Stimulated activated CD8-positive, alpha-beta memory T cell treated with anti-CD3 and anti-CD28 coated beads, Interleukin-4, amount 100 ng/mL, for 24 hours (primary cell): ENCODE data around the gene NFIL3.

Source experiments
- DNase-seq: peaks from one replicate; pipeline ENCODE4 v3.0.0-alpha.2; 2020; ENCODE audit warnings: low read depth

The NFIL3 gene

DNA sequence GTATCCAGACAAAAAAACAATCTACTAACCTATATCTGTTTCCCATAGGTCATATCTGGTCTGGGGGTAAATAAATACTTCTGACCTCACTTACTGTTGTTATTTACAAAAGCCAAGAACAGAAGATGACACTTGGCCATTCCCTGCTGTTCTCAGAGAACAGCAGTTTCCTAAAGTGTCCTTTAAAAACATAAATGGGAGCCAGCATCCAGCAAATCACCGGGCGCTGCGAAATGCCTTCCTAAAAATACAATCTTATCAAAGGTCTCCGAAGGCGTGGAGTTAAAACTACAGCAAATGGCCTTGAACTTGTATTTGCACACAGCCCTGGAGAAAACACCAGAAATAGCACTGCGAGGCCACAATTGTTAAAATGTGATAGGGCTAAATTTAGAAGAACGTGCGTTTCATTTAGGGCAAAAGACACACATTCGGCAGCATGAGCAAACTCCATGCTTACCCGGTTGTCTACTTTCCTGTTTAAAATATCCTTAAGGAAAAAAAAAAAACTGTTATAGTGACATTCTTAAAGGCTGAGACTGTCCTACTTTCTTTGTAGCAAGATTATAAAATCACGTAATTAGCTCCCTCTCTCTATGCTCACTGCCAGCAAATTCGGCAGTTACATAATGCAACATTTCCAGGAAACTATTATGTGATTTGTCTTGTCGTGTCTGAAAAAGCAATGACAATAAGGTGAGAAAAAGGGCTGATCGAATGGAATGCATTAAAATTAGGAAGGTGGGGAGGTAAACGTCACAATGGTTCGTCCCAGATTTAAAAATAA, 1.5 kb downstream of the NFIL3 start:
- DNase-seq, result no peak

DNA sequence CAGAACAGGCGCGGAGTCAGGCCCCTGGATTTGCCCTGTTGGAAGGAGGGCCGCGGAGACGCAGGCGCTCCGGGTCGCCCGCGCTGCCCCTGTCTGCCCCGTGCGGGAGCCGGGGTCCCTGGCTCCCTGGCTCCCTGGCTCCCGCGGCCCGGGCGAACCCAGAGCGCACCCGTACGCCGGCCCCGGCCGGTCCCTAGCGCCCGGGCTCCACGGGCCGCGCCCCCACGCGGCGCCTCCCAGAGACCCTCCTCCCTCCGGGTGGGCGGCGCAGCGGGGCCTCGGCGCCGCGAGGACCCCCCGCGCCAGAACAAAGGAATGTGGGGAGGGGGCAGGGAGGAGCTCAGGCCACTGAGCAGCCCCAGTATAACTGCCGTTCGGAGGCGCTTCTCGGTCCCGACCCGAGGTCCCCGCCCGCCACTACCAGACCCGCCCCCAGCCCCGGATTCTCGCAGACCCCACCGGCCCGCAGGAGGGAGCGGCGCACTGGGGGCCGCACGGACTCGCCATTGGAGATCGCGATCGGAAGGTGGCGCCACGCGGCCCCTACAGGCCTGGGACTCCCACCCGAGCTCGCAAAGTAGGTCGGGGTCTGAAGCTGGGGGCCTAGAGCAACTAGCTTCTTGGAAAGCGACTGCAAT, 2.4 kb downstream of the NFIL3 start:
- no peak for DNase-seq

DNA sequence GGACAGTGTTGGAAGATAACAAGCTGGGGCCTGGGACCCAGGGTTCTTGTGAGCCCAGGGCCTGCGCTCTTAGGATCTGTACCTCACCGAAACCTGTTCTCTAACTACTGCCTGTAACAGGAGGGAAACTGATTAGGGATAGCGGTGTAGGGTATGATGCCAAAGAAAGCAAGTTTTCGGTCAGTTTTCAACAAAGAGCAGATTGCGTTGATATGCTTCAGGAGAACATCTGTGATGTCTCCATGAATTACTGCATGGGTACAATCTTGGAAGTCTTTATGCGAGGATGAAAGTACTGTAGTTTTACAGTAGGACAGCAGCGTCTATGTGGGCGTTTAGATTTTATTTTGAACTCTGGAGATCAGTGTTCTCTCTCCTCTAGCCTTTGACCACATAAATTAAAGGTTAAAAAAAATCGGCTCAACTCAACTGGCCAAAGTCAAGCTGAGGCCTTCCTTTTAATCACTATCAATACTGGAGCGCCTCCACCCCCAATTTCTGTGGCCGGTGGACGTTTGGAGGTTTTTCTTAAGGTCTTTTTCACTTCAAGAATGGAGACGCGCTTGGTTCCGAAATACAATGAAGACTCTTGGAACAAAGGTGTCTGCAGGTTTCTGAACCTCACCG, 3.0 kb downstream of the NFIL3 start:
- DNase-seq, result no peak

DNA sequence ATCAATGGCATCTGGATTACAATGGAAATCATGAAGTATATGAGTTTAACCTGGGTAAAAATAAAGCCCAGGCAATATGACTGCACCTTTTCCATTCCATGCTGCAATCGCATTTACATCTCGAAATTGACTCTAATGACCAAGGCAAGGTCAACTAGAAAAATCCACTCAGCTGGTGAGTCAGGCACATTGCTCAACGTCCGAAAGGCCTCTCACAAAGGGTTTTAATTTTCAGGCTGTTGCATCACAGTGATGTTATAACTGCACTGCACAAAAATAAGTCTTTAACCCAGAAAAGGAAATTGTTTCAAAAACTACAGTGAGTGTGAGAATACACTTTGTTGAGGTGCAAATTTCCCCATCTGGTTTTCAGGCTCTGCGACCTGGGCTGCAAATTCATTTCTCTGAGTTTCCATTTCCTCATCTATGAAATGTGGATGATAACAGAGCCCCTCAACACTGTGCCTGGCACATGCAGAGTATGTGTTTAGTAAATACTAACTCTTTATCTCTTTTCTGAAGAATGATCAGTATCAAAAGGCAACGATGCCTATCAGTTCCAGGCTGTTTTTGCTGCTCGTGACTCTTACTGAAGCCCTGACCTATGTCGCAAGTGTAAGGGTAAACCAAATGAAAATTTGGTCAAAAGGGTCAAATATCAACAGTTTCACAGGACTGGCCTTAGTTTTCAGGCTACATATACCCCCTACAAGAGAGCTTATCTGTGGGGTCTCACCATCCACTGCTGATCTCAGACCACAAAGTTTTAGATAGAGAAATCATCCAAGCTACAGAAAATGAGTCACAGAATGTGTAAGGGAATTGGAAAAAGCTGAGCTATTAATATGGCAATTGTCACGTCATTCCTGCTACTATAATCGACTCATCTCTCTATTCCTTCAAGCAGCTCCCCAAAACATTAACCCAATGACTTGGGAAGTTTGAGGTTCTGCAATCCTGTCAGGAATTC, 4.1 kb downstream of the NFIL3 start:
- DNase-seq, result no peak

DNA sequence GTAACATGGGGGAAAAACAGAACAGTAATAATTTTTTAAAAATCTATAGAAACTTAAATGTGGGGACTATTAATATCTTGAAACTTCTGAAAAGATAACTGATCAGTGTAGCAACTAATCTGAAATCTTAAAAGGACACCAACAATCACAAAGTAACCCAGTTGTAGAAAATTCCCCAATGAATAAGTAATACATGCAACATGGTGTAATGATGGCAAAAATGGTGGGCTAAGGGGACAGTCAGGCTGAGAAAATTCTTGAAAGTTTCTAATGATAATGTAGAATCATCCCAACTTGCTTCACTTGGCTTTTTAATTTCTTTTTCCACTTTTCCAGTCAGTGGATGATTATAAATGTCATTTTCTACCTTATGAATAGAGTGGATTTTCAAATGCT, 5.4 kb downstream of the NFIL3 start:
- no peak for DNase-seq

DNA sequence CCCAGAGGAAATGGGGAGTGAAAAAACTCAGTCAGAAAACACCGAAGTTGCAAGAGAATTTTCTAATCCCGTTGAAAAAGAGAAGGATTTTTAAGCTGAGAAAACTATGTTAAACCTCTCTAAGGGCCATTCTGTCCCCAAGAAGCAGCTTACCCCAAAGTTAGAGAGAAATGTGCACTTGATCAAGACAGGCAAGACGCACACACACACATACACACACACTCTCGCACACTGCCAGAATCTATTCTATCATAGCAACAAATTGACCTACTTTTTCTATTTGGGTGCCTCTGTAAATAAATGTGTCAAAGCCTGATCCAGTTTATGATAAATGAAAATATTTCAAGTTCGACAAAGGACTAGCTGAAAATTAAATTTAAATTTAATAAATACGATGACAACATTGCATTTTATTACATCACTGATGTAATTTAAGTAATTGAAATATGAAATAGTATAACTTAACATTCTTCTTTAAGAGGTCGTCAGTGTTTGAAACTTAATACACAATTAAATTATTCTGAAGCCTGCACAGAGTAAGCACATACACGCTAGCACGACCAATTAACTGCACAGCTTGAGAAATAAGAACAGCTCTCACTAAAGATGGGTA, 5.9 kb downstream of the NFIL3 start:
- no peak for DNase-seq

DNA sequence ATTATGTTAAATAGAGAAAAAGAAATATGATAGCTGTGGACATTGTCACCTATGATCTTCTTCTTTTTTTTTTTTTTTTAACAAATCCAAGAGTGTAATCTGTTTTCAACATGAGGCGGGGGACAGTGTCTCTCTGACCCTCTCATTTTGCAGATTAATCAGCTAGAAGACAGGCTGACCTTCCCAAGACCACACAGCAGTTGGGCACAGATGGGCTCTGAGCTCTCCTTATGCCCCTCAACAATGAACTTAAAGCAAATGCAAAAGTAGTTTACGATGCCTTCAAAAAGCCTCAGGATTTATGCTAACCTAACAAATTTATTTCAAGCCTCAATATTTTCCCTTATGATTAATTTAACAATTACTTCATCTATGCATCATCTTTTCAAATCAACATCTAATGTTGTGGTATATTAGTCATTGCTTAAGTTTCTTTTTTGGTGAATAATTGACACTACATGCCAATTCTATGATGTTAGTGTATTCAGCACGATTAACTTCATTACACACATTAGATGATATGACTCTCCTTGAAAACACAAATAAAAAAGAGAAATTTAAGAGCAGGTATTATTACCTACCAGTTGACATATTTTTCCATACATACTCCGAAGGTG, 7.4 kb downstream of the NFIL3 start:
- DNase-seq, result no peak

DNA sequence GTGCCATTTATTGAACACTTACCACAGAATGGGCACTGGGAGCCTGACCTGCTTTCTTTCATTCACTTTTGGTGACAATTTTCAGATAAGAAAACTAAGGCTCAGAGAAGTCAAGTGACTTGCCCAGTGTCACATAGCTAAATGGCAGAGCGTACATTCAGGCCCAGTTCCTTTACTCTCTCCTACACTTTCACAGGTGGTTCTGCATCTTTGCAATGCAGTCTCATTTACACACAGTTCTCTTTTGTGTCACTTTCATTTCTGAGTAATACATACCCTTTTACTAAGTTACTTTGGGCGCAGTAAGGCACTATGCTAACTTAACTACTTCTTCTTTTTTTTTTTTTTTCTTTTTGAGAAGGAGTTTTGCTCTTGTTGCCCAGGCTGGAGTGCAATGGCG, 8.3 kb downstream of the NFIL3 start:
- no peak for DNase-seq

DNA sequence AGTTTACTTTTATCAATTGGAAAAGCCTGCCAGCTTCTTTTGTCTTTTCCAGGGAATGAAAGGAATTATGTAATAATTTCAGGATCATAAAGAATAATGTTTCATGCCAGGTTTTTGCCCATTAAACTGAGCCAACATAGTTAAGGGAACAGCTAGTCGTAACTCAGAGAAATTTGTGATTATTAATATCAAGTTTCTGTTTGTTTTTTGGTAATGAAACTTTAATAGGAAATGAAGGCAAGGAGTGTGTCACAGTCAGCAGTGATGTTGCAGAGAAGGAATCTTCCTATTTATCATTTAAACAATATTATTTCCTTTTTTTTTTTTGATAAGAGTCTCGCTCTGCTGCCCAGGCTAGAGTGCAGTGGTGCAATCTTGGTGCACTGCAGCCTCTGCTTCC, 10.7 kb downstream of the NFIL3 start:
- DNase-seq, result no peak

DNA sequence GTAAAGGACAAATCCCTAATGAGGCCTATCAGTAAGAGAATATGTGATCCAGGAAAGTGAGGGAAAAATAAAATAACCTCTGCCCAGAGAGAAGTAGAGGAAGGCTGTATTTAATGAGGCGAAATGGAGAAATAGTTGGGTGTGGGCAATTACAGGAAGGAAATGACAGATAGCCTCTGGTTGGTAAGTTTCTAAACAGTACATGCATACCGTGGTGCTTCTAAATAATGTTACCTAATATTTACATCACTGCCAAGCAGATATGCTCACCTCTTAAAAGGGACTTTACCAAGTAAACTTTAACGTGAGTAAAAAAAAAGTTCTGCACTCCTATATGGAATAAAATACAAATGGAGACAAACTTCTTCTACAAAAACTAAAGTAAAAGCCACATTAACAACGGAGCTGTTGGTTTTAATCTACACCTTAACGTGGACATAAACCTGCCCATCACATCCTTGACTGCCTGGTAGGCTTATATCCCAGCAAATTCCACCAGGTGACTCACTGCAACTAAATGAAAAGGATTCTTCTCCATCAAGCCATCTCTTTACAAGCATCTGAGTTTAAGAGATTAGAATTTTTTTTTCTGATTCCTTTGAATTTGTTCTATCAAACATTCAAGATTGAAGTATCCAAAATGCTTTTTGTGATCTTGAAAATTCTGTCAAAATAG, 12.4 kb downstream of the NFIL3 start:
- DNase-seq, result no peak

DNA sequence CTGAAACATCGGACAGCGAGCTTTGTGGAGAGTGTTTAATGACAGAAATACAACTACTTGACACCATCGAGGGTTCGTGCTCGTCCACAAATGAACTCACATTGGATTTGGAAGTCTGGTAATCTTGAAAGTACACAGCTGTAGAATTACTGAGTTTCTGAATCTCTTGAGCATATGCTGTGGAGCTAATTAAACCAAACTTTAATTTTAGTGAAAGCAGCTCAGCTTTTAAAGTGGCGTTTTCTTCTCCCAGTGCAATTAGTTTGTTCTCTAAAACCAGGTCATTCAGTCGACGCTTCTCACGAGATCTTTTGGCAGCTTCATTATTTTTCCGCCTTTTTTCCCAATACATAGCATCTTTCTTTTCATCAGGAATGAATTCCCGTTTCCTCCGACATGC, 13.5 kb downstream of the NFIL3 start:
- no peak for DNase-seq

DNA sequence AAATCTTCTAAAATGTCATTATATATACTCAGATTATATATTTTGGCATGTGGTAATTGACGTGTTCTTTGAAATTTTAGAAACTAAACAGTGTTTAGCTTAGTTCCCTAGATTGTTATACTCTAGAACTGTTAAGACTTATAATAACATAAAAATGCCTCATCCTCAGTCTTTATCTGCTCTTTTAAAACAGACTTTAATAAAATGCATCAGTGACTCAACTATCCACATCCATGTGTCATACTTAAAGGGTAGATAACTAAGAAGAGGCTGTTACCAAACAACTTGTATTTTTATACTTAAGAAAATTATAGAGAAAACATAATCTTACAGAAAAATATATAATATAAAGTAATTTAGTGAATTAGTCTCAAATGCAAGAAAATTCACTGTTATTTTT, 15.2 kb downstream of the NFIL3 start:
- no peak for DNase-seq

DNA sequence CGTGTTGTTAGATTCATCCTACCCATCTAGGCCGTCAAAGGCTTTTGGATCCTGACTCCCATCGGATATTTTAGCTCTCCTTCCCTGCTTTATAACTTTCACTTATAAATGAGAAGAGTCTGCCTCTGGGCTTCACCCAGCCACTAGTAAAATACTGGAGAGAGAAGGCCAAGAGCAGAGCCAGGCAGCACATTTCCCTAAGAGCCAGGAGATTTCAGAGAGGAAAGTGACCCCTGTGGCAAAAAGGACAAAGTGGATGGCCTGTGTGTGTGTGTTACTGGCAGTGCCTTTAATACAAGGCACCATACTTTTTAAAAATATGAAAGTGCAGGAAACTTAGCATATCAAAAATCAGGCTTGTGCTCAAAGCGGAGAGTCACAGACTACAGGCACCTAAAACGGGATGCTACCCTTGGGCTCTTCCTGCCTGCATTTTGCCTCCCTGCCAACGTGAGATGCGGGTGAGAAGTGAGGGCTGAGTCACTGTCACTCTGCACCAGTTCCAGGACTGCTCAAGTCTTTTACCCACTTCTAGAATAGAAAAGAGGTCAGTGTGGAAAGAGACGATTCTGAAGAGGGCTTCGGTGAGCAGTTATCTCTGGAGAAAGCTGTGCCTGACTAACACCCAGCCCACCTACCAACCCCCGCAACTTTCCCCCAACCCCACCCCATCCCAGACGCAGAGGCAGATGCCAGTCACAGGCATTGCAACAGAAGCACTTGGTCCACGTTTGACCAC, 15.9 kb downstream of the NFIL3 start:
- no peak for DNase-seq

DNA sequence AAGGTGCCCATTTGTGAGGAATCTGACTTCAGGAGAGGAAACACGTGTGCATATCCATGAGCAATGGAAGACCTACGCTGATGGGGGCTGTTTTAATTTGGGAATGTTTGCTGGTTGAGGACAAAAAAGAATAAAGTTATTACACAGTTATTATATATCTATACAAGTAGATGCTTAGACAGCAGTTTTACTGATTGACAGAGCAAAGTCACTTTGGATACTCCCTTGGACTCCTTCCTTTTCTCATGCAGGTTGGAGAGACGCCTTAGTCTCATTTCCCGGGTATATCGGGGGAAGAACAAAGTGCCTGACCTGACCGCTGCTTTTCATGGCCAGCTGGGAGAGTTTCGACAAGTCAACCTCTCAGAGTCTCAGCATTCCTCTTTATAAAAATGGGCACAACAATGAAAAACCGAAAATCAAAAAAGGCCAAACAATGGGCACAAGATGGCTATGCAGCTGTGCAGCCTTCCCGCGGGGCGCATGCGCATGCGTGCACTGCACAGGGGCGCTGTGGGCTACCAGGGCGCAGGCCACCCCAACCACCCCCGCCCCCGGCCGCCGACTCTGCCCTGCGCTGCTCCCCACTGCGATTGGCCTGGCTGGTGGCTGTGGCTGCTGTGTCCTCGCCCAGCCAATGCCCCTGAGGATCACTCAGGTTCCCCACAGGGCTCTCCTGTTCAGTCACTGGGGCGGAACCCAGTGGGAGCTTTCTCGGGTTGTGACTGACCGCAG, 18.1 kb downstream of the NFIL3 start:
- DNase-seq, result no peak

DNA sequence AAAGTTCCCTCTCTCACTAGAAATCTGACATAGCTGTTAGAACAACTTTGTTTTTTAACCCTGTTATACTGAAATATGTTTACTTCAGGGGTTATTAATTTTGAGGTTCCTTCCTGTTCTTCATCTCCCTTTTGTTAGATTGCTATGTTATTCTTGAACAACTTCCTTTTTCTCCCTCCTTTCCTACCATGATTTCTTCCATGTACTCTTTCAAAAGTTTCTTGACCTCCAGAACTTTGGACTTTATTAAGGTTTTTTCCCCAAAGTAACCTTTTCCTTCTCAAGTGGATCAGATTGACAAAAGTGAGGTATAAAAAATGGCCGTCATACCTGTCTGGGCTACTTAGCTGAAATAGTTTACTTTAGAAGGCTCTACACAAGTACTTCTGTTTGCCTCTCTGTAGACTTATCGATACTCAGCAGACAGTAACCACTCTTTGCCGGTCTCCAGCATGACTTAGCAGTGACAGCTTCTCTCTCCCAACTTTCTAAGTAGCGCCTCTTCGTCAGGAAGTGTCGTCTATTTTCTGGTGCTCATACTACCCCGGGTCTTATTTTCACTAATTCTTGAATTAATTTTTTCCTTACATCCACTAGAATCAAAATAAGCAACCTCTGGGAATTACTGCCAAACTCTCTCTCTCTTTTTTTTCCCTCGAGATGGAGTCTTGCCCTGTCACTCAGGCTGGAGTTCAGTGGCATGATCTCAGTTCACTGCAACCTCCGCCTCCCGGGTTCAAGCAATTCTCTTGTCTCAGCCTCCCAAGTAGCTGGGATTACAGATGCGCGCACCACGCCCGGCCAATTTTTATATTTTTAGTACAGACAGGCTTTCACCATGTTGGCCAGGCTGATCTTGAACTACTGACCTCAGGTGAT, 19.7 kb downstream of the NFIL3 start:
- DNase-seq, result no peak

DNA sequence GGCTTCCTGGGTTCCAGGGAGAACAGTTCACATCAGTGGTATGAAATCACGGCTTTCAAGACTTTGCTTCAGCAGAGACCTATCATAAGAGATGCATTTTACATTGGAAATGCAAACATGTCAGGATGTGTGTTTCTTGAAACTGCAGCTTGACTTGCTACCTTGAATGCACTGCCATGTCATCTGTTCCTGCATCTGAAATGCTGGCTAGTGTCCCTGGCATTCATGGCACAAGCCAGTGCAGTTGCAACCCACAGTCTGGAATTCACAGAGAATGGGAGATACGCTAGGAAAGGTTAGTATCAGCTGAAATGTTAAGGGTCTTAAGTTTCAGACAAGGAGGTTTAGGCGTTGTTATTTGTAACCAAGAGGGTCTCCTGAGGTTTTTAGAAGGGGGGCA, 24.7 kb downstream of the NFIL3 start:
- no peak for DNase-seq

DNA sequence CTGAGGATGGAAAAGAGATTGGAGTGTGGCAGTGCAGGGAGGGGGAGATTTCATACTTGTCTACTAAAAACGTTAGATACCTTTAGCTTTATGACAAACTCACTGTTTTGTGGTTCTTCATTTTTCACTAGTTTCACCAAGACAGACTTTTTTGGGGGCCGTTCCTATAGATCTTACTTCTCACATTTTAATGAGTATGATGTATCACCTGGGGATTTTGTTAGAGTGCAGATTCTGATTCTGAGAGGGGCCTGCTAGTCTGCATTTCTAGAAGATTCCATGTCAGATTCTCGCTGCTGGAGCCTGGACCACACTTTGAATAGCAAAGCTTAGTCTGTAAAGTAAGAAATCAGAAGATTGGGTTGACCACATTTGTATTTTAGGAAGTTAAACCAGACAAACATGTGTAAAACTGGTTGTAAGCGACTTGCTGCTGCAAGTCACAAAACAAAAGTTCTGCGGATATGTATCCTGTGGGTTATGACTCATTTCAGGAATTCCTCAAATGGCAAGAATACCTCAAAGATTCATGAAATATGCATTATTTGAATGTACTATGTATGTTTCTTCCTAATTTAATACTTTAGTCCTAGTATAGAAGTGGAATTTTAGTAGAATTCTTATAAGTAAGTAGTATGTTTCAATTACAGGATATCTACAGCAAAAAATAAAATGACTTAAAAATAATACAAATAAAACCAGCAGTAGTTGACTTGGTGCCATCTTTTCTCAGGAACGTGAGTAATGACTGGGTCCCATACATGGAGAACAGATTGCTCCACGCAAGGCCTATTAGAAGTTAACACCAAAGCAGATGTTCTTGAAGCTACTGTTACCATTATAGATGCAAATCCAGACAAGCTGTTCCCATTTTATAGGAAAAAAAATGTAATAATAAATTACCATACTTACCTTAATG, 27.8 kb downstream of the NFIL3 start:
- no peak for DNase-seq
